Effector memory CD8-positive, alpha-beta T cell (primary cell): Measurements from ENCODE around the gene SHISA9.

ENCODE experiments used
- ATAC-seq: fragments of 150-1000 bp; cut with Tn5 transposase; replicated peaks from 2 replicates; pipeline ENCODE4 v1.10.0; 2021; ENCODE audit warnings: mild to moderate bottlenecking, moderate library complexity
- DNase-seq, 3 experiments: peaks; one replicate each; pipeline ENCODE4 v3.0.0; 2021
- H3K27ac Mint-ChIP-seq, 2 donors: one replicate each; pipeline ENCODE4 v1.8.0; 2022; ENCODE audit warnings: mild to moderate bottlenecking in 2 of 2, mixed read lengths in 2 of 2, moderate library complexity in 2 of 2
- H3K27me3 Mint-ChIP-seq, 2 donors: one replicate each; pipeline ENCODE4 v1.8.0; 2022; ENCODE audit warnings: mixed read lengths in 2 of 2
- H3K36me3 Mint-ChIP-seq: one replicate; pipeline ENCODE4 v1.8.0; 2022; ENCODE audit warnings: mild to moderate bottlenecking, moderate library complexity, mixed read lengths; ENCODE audit not compliant: insufficient read depth
- H3K4me1 Mint-ChIP-seq, 2 donors: one replicate each; pipeline ENCODE4 v1.8.0; 2022; ENCODE audit warnings: low read depth in 2 of 2, mixed read lengths in 2 of 2
- H3K4me3 Mint-ChIP-seq, 2 donors: one replicate each; pipeline ENCODE4 v1.8.0; 2022; ENCODE audit warnings: mild to moderate bottlenecking in 2 of 2, mixed read lengths in 2 of 2, moderate library complexity in 2 of 2
- H3K9me3 Mint-ChIP-seq, 2 donors: one replicate each; pipeline ENCODE4 v1.8.0; 2022; ENCODE audit warnings: mixed read lengths in 2 of 2

SHISA9 gene

GRCh38 chr16:12941896-12942295 is 40.5 kb downstream of the SHISA9 start:
- H3K9me3 Mint-ChIP-seq, result peaks cover 4 to 8% of the 10 kb centered on the region in 2 donors
- H3K36me3 Mint-ChIP-seq, result no peaks in the 10 kb centered on the region
- H3K27ac Mint-ChIP-seq, result no peak overlapping the region
- ATAC-seq, result no peak
- no peak for DNase-seq
- no peaks in the 10 kb centered on the region for H3K4me1 Mint-ChIP-seq
- H3K27me3 Mint-ChIP-seq, result peaks cover 4 to 21% of the 10 kb centered on the region in 2 donors
- H3K4me3 Mint-ChIP-seq, result no peak overlapping the region

GRCh38 chr16:12942861-12943260 is 41.5 kb downstream of the SHISA9 start:
- H3K9me3 Mint-ChIP-seq, result peaks cover 4 to 8% of the 10 kb centered on the region in 2 donors
- DNase-seq (no peak), ATAC-seq (no peak)
- peaks cover 4 to 21% of the 10 kb centered on the region in 2 donors for H3K27me3 Mint-ChIP-seq
- no peak overlapping the region for H3K4me3 Mint-ChIP-seq
- H3K27ac Mint-ChIP-seq, result no peak overlapping the region
- H3K36me3 Mint-ChIP-seq, result no peaks in the 10 kb centered on the region
- no peaks in the 10 kb centered on the region for H3K4me1 Mint-ChIP-seq

- ATAC-seq, result no peak
- Mint-ChIP-seq H3K4me1 (no peaks in the 10 kb centered on the region), H3K9me3 (peaks cover 2 to 8% of the 10 kb centered on the region in 2 donors)
Measured at GRCh38 chr16:12944300-12944699, 42.9 kb downstream of the SHISA9 start.

GRCh38 chr16:12951392-12951791 is 50.0 kb downstream of the SHISA9 start:
- Mint-ChIP-seq H3K36me3 (no peaks in the 10 kb centered on the region), H3K4me1 (no peaks in the 10 kb centered on the region), H3K9me3 (peaks cover 0 to 10% of the 10 kb centered on the region in 2 donors), H3K4me3 (no peak overlapping the region), H3K27me3 (peaks cover 0 to 11% of the 10 kb centered on the region in 2 donors), H3K27ac (no peak overlapping the region)
- DNase-seq (no peak), ATAC-seq (no peak)

More at GRCh38 chr16:12944300-12944699, 42.9 kb downstream of the SHISA9 start:
- no peak overlapping the region for H3K4me3 Mint-ChIP-seq
- peaks cover 4 to 21% of the 10 kb centered on the region in 2 donors for H3K27me3 Mint-ChIP-seq
- no peaks in the 10 kb centered on the region for H3K36me3 Mint-ChIP-seq
- no peak overlapping the region for H3K27ac Mint-ChIP-seq
- DNase-seq, result no peak

GRCh38 chr16:12951976-12952375 is 50.6 kb downstream of the SHISA9 start:
- no peak for ATAC-seq
- H3K9me3 Mint-ChIP-seq, result peaks cover 0 to 8% of the 10 kb centered on the region in 2 donors

GRCh38 chr16:12958366-12958765 is 57.0 kb downstream of the SHISA9 start:
- Mint-ChIP-seq H3K36me3 (peaks cover 3% of the 10 kb centered on the region), H3K4me1 (no peaks in the 10 kb centered on the region), H3K4me3 (no peak overlapping the region), H3K9me3 (peaks cover 0 to 7% of the 10 kb centered on the region in 2 donors), H3K27me3 (no peaks in the 10 kb centered on the region), H3K27ac (no peak overlapping the region)
- DNase-seq (no peak), ATAC-seq (no peak)

More at GRCh38 chr16:12951976-12952375, 50.6 kb downstream of the SHISA9 start:
- no peak for DNase-seq
- Mint-ChIP-seq H3K27ac (no peak overlapping the region), H3K36me3 (no peaks in the 10 kb centered on the region), H3K4me3 (no peak overlapping the region), H3K27me3 (peaks cover 0 to 11% of the 10 kb centered on the region in 2 donors), H3K4me1 (no peaks in the 10 kb centered on the region)

- ATAC-seq, result no peak
- H3K4me1 Mint-ChIP-seq, result no peaks in the 10 kb centered on the region
- no peak overlapping the region for H3K27ac Mint-ChIP-seq
- DNase-seq, result no peak
- H3K27me3 Mint-ChIP-seq, result no peaks in the 10 kb centered on the region
- H3K4me3 Mint-ChIP-seq, result no peak overlapping the region
- peaks cover 3% of the 10 kb centered on the region for H3K36me3 Mint-ChIP-seq
- peaks cover 0 to 7% of the 10 kb centered on the region in 2 donors for H3K9me3 Mint-ChIP-seq
Measured at GRCh38 chr16:12959072-12959471, 57.7 kb downstream of the SHISA9 start.

GRCh38 chr16:12961626-12962025 is 60.2 kb downstream of the SHISA9 start:
- H3K4me3 Mint-ChIP-seq, result no peak overlapping the region
- no peak for DNase-seq
- H3K4me1 Mint-ChIP-seq, result no peaks in the 10 kb centered on the region
- no peaks in the 10 kb centered on the region for H3K27me3 Mint-ChIP-seq
- ATAC-seq, result no peak
- peaks cover 0 to 9% of the 10 kb centered on the region in 2 donors for H3K9me3 Mint-ChIP-seq
- H3K36me3 Mint-ChIP-seq, result peaks cover 3% of the 10 kb centered on the region
- no peak overlapping the region for H3K27ac Mint-ChIP-seq

- Mint-ChIP-seq H3K27ac (no peak overlapping the region), H3K27me3 (no peaks in the 10 kb centered on the region), H3K4me1 (no peaks in the 10 kb centered on the region), H3K9me3 (peaks cover 0 to 9% of the 10 kb centered on the region in 2 donors), H3K4me3 (no peak overlapping the region), H3K36me3 (no peaks in the 10 kb centered on the region)
- DNase-seq (no peak), ATAC-seq (no peak)
Measured at GRCh38 chr16:12964461-12964860, 63.1 kb downstream of the SHISA9 start.

GRCh38 chr16:12965274-12965804 is 63.9 kb downstream of the SHISA9 start:
- ATAC-seq (no peak), DNase-seq (no peak)
- Mint-ChIP-seq H3K27ac (no peak overlapping the region), H3K4me3 (no peak overlapping the region), H3K36me3 (no peaks in the 10 kb centered on the region), H3K4me1 (no peaks in the 10 kb centered on the region), H3K27me3 (no peaks in the 10 kb centered on the region), H3K9me3 (peaks cover 0 to 9% of the 10 kb centered on the region in 2 donors)

GRCh38 chr16:12971241-12971640 is 69.8 kb downstream of the SHISA9 start:
- H3K4me3 Mint-ChIP-seq, result no peak overlapping the region
- H3K27ac Mint-ChIP-seq, result no peak overlapping the region
- no peaks in the 10 kb centered on the region for H3K4me1 Mint-ChIP-seq
- DNase-seq (no peak), ATAC-seq (no peak)
- no peaks in the 10 kb centered on the region for H3K36me3 Mint-ChIP-seq
- no peaks in the 10 kb centered on the region for H3K27me3 Mint-ChIP-seq
- peaks cover 0 to 2% of the 10 kb centered on the region in 2 donors for H3K9me3 Mint-ChIP-seq

- no peak for ATAC-seq
- Mint-ChIP-seq H3K27ac (no peak overlapping the region), H3K4me3 (no peak overlapping the region), H3K36me3 (no peaks in the 10 kb centered on the region), H3K9me3 (peaks cover 0 to 4% of the 10 kb centered on the region in 2 donors), H3K27me3 (no peaks in the 10 kb centered on the region), H3K4me1 (no peaks in the 10 kb centered on the region)
- DNase-seq, result no peak
Measured at GRCh38 chr16:12972246-12972645, 70.8 kb downstream of the SHISA9 start.

- H3K36me3 Mint-ChIP-seq, result no peaks in the 10 kb centered on the region
- no peak overlapping the region for H3K27ac Mint-ChIP-seq
- DNase-seq (no peak), ATAC-seq (no peak)
- no peak overlapping the region for H3K4me3 Mint-ChIP-seq
- H3K27me3 Mint-ChIP-seq, result no peaks in the 10 kb centered on the region
- peaks cover 0 to 4% of the 10 kb centered on the region in 2 donors for H3K9me3 Mint-ChIP-seq
- H3K4me1 Mint-ChIP-seq, result no peaks in the 10 kb centered on the region
Measured at GRCh38 chr16:12975766-12976165, 74.4 kb downstream of the SHISA9 start.

- H3K4me3 Mint-ChIP-seq, result no peak overlapping the region
- H3K27me3 Mint-ChIP-seq, result no peaks in the 10 kb centered on the region
- peaks cover 4 to 7% of the 10 kb centered on the region in 2 donors for H3K9me3 Mint-ChIP-seq
- H3K36me3 Mint-ChIP-seq, result no peaks in the 10 kb centered on the region
- DNase-seq, result no peak
- no peak overlapping the region for H3K27ac Mint-ChIP-seq
- ATAC-seq, result no peak
- no peaks in the 10 kb centered on the region for H3K4me1 Mint-ChIP-seq
Measured at GRCh38 chr16:12976496-12976895, 75.1 kb downstream of the SHISA9 start.
